Measurements from ENCODE around the gene KPNA1. TPM values are rescaled to one million over a fixed set of nuclear protein-coding genes. Genes with fewer than 3 reads are reported as not detected.

KPNA1 gene
- total RNA-seq, 4 donors from 2014 or later = 27.1 to 62.7 (median 43.9) TPM

DNA sequence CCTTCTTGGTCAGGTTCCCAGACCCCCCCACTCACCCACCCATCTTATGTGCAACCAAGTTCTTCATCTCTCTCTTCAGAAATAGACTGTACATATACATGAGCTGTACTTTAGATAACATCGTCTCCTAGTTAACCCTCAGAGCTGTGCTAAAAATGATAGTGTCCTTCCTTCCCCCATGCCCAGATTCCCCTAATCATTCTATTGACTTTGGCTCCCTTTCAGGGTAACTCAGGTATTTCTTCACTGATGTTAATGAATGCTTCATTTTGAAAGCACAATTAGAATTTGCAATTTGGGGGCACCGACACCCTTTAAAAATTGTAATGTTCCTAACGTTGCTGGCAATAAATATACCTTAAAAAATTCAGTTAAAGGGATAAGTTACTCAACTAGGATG, 38.4 kb upstream of the KPNA1 start:
- Histone ChIP-seq H3K27me3 (no peaks in the 10 kb centered on the region), H3K27ac (no peak overlapping the region), H3K4me3 (no peak overlapping the region), H3K36me3 (peaks cover 0 to 84% (median 0%) of the 10 kb centered on the region in 3 donors), H3K9me3 (no peaks in the 10 kb centered on the region), H3K4me1 (no peaks in the 10 kb centered on the region)
- DNase-seq = no peak
- TF ChIP-seq, protein P1, sequence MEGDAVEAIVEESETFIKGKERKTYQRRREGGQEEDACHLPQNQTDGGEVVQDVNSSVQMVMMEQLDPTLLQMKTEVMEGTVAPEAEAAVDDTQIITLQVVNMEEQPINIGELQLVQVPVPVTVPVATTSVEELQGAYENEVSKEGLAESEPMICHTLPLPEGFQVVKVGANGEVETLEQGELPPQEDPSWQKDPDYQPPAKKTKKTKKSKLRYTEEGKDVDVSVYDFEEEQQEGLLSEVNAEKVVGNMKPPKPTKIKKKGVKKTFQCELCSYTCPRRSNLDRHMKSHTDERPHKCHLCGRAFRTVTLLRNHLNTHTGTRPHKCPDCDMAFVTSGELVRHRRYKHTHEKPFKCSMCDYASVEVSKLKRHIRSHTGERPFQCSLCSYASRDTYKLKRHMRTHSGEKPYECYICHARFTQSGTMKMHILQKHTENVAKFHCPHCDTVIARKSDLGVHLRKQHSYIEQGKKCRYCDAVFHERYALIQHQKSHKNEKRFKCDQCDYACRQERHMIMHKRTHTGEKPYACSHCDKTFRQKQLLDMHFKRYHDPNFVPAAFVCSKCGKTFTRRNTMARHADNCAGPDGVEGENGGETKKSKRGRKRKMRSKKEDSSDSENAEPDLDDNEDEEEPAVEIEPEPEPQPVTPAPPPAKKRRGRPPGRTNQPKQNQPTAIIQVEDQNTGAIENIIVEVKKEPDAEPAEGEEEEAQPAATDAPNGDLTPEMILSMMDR (IDR thresholded peaks at IDR 0.05) = no peak

DNA sequence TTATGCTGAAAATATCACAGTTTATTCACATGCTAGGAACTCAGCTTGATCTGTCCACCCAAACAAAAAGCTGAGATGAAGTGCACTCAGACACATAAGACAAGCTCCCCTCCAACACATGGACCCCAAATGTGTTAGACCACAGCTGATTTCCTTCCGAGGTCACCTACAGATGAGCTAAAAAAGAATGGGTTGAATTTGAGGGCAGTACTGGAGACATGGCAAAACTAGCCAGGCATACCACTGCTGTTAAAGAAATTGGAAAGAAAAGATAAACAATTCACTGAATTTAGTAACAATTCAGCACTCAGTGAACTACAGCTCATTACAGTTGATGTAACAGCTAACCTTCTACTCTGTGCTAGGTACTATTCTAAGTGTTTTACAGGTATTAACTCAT, 33.9 kb upstream of the KPNA1 start:
- peaks cover 0 to 77% (median 0%) of the 10 kb centered on the region in 3 donors for H3K36me3 ChIP-seq
- no peaks in the 10 kb centered on the region for H3K9me3 ChIP-seq
- DNase-seq = no peak
- no peak overlapping the region for H3K27ac ChIP-seq
- no peaks in the 10 kb centered on the region for H3K4me1 ChIP-seq
- no peaks in the 10 kb centered on the region for H3K27me3 ChIP-seq
- no peak overlapping the region for H3K4me3 ChIP-seq
- TF ChIP-seq, protein P1 (IDR thresholded peaks at IDR 0.05) = no peak
- TF ChIP-seq POLR2A (IDR thresholded peaks at IDR 0.05) = no peak

DNA sequence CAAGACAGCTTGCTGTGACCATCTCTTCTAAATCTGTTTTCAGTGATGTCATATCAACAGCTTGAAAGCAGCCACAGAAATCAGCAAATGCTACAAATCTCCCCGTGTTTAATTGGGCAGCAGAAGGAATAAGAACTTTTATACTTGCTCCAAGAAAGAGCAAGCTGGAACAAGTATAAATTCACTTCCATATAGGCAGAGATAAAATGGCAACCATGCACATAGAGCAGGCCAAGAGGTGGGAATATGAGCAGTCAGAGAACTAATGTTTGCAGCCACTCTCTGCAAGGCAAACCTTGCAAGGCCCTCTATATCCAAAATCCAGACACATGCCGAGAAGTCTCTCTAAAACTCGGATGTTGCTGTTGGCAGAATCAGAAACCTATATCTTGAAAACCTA, 33.3 kb upstream of the KPNA1 start:
- no peak overlapping the region for H3K4me3 ChIP-seq
- no peak for DNase-seq
- peaks cover 0 to 81% (median 0%) of the 10 kb centered on the region in 3 donors for H3K36me3 ChIP-seq
- no peaks in the 10 kb centered on the region for H3K9me3 ChIP-seq
- TF ChIP-seq, protein P1 (IDR thresholded peaks at IDR 0.05) = no peak
- TF ChIP-seq POLR2A (IDR thresholded peaks at IDR 0.05) = no peak
- H3K27ac ChIP-seq = no peak overlapping the region
- no peaks in the 10 kb centered on the region for H3K27me3 ChIP-seq
- no peaks in the 10 kb centered on the region for H3K4me1 ChIP-seq

DNA sequence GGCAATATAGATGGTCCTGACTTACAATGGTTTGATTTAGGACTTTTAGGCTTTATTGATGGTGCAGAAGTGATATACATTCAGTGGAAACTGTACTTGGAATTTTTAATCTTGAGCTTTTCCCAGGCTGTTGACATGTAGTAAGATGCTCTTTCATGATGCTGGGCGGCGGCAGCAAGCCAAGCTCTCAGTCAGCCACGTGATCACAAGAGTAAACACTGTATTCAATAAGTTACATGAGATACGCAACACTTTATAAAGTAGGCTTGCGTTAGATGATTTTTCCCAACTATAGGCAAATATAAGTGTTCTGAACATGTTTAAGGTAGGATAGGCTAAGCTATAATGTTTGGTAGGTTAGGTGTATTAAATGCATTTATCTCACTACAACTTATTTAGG, 31.4 kb upstream of the KPNA1 start:
- Histone ChIP-seq H3K9me3 (no peaks in the 10 kb centered on the region), H3K36me3 (peaks cover 0 to 70% (median 0%) of the 10 kb centered on the region in 3 donors), H3K4me1 (no peaks in the 10 kb centered on the region), H3K27me3 (no peaks in the 10 kb centered on the region), H3K4me3 (no peak overlapping the region), H3K27ac (no peak overlapping the region)
- no peak for TF ChIP-seq POLR2A (IDR thresholded peaks at IDR 0.05)
- TF ChIP-seq, protein P1 (IDR thresholded peaks at IDR 0.05) = no peak
- DNase-seq = no peak

DNA sequence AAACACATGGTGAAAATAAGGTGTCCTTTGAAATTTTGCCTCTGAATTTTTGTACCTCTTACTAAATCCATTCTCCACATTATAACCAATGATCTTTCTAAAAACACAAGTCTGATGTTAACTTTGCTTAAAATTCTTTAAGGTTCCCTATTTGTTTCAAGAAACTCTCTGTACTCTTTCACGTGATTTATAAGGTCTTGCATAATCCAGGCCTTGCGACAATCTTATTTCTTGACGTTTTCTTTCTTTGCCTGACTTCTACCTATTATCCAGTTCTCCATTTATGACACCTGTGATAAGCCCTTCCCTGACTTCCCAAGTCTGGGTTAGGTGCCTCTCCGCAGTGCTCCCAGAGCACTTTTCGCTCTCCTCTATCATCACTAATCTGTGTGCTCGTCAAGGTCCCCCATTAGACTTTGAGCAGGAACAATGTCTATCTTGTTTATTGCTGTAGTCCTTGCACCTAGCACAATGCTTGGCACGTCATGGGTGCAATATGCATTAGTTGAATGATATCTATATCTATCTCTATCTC, 24.3 kb upstream of the KPNA1 start:
- Histone ChIP-seq H3K27ac (no peak overlapping the region), H3K27me3 (no peaks in the 10 kb centered on the region), H3K36me3 (peaks cover 0 to 85% (median 0%) of the 10 kb centered on the region in 3 donors), H3K4me3 (no peak overlapping the region), H3K4me1 (no peaks in the 10 kb centered on the region), H3K9me3 (no peaks in the 10 kb centered on the region)
- TF ChIP-seq, protein P1 (IDR thresholded peaks at IDR 0.05) = no peak
- no peak for TF ChIP-seq POLR2A (IDR thresholded peaks at IDR 0.05)
- no peak for DNase-seq

DNA sequence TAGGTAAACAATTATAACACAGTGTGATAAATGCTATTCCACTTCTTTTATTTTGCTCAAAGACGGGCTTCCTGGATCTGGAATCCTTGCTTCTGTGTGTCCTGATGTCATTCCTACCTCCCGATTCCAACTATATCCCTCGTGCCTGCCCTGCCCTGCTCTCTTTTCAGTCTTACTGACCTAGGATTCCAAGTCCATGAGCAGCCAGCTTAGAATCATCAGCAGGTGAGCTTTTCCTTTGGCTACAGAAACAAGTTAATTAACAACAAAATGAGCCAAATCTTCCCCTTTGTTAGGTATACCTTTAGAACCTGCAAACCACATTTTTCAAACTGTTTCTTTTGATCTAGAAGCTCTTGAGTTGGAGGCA, 21.9 kb upstream of the KPNA1 start:
- Histone ChIP-seq H3K9me3 (no peaks in the 10 kb centered on the region), H3K36me3 (peaks cover 0 to 98% (median 0%) of the 10 kb centered on the region in 3 donors), H3K27me3 (no peaks in the 10 kb centered on the region), H3K27ac (no peak overlapping the region), H3K4me1 (no peaks in the 10 kb centered on the region), H3K4me3 (no peak overlapping the region)
- DNase-seq = no peak
- no peak for TF ChIP-seq POLR2A (IDR thresholded peaks at IDR 0.05)
